KG1 (cell line): ENCODE data around the gene SLCO2A1.
"Not testable (repeated sequence)": the region's sequence is repeated elsewhere in the genome, so short reads cannot be mapped to it uniquely, and the experiment has no call there.

Source experiments
- DNase-seq: peaks from one replicate; lab custom pipeline; 2025; lab: John Stamatoyannopoulos, UW

The SLCO2A1 gene

GRCh38 chr3:134029734-134030378 is at the start of gene SLCO2A1:
SLCO2A1 (minus strand) TSS chr3:134029925; CDS start chr3:134029802, 123 bp downstream.
- no peak for DNase-seq

- DNase-seq: no peak
These were observed 49.4 kb upstream of the SLCO2A1 start for GRCh38 chr3:134079111-134079547.

GRCh38 chr3:134078169-134078831 is 48.6 kb upstream of the SLCO2A1 start:
- no peak for DNase-seq

GRCh38 chr3:134077649-134078161 is 48.0 kb upstream of the SLCO2A1 start:
- DNase-seq: no peak

GRCh38 chr3:134076851-134077250 is 47.1 kb upstream of the SLCO2A1 start:
- no peak for DNase-seq

GRCh38 chr3:134075846-134076245 is 46.1 kb upstream of the SLCO2A1 start:
- no peak for DNase-seq

GRCh38 chr3:134075568-134075825 is 45.8 kb upstream of the SLCO2A1 start:
- no peak for DNase-seq

GRCh38 chr3:134074790-134075567 is 45.3 kb upstream of the SLCO2A1 start:
- DNase-seq: no peak

- DNase-seq: no peak
These were observed 44.5 kb upstream of the SLCO2A1 start for GRCh38 chr3:134074001-134074789.

- DNase-seq: no peak
These were observed 43.8 kb upstream of the SLCO2A1 start for GRCh38 chr3:134073583-134073945.

- DNase-seq: no peak
These were observed 43.3 kb upstream of the SLCO2A1 start for GRCh38 chr3:134072881-134073582.

GRCh38 chr3:134070281-134070680 is 40.6 kb upstream of the SLCO2A1 start:
- DNase-seq: not testable (repeated sequence)

- no peak for DNase-seq
These were observed 38.7 kb upstream of the SLCO2A1 start for GRCh38 chr3:134068429-134068828.

GRCh38 chr3:134067531-134068161 is 37.9 kb upstream of the SLCO2A1 start:
- no peak for DNase-seq

- DNase-seq: no peak
These were observed 37.2 kb upstream of the SLCO2A1 start for GRCh38 chr3:134066651-134067530.

- DNase-seq: no peak
These were observed 36.4 kb upstream of the SLCO2A1 start for GRCh38 chr3:134066158-134066541.

GRCh38 chr3:134065252-134066157 is 35.8 kb upstream of the SLCO2A1 start:
- DNase-seq: no peak

GRCh38 chr3:134064081-134064480 is 34.4 kb upstream of the SLCO2A1 start:
- DNase-seq: no peak

GRCh38 chr3:134061401-134061800 is 31.7 kb upstream of the SLCO2A1 start:
- DNase-seq: no peak
